ENCODE results near the gene FMN1. TPM values are rescaled to one million over a fixed set of nuclear protein-coding genes. Genes with fewer than 3 reads are reported as not detected.

FMN1 gene
- total RNA-seq, 1 donor from 2014 or later = 4.2 TPM

DNA sequence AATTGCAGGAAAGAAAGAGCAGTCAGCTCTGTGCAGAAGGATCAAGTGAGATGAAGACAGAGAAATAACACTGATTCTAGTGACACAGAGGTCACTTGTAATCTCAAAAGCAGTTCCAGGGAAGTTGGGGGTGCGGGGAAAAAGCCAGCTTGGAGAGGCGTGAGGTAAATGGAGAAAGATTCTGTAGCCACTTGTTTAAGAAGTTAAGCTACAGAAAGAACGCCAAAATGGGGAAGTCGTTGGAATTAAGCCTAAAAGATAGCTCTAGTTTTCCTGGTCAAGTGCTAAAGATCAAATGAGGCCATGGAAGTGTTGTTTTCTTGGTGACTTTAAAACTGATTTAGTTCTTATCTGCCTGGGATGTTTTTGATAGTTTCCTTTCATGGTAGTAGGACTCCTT lies 324.7 kb downstream of the FMN1 start:
- TF ChIP-seq, protein P1, sequence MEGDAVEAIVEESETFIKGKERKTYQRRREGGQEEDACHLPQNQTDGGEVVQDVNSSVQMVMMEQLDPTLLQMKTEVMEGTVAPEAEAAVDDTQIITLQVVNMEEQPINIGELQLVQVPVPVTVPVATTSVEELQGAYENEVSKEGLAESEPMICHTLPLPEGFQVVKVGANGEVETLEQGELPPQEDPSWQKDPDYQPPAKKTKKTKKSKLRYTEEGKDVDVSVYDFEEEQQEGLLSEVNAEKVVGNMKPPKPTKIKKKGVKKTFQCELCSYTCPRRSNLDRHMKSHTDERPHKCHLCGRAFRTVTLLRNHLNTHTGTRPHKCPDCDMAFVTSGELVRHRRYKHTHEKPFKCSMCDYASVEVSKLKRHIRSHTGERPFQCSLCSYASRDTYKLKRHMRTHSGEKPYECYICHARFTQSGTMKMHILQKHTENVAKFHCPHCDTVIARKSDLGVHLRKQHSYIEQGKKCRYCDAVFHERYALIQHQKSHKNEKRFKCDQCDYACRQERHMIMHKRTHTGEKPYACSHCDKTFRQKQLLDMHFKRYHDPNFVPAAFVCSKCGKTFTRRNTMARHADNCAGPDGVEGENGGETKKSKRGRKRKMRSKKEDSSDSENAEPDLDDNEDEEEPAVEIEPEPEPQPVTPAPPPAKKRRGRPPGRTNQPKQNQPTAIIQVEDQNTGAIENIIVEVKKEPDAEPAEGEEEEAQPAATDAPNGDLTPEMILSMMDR (IDR thresholded peaks at IDR 0.05) = no peak
- Mint-ChIP-seq H3K27ac (ENCODE audit: unreplicated experiment) (peak overlapping the region; percentile 93), H3K4me3 (ENCODE audit: unreplicated experiment) (no peak overlapping the region), H3K4me1 (ENCODE audit: unreplicated experiment) (peaks cover 63% of the 10 kb centered on the region), H3K36me3 (ENCODE audit: unreplicated experiment) (no peaks in the 10 kb centered on the region), H3K27me3 (ENCODE audit: unreplicated experiment) (no peaks in the 10 kb centered on the region), H3K9me3 (ENCODE audit: unreplicated experiment) (no peaks in the 10 kb centered on the region)
- DNase-seq (ENCODE audit: extremely low spot score, unreplicated experiment) = no peak

DNA sequence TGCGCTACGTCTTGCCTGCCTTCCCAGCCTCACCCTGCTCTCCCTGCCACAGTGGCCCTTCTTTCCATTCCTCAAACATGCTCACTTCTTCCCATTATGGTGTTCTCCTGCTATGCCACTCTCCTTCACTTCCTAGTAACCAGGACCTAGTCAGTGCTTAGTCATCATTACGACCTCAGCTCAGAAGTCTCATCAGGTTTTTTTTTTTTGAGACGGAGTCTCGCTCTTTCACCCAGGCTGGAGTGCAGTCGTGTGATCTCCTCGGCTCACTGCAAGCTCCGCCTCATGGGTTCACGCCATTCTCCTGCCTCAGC lies 327.2 kb downstream of the FMN1 start:
- Mint-ChIP-seq H3K4me1 (ENCODE audit: unreplicated experiment) (peaks cover 72% of the 10 kb centered on the region), H3K9me3 (ENCODE audit: unreplicated experiment) (no peaks in the 10 kb centered on the region), H3K27ac (ENCODE audit: unreplicated experiment) (peak overlapping the region; percentile 65), H3K36me3 (ENCODE audit: unreplicated experiment) (no peaks in the 10 kb centered on the region), H3K27me3 (ENCODE audit: unreplicated experiment) (no peaks in the 10 kb centered on the region), H3K4me3 (ENCODE audit: unreplicated experiment) (no peak overlapping the region)
- TF ChIP-seq, protein P1 (IDR thresholded peaks at IDR 0.05) = no peak
- DNase-seq (ENCODE audit: extremely low spot score, unreplicated experiment) = no peak

DNA sequence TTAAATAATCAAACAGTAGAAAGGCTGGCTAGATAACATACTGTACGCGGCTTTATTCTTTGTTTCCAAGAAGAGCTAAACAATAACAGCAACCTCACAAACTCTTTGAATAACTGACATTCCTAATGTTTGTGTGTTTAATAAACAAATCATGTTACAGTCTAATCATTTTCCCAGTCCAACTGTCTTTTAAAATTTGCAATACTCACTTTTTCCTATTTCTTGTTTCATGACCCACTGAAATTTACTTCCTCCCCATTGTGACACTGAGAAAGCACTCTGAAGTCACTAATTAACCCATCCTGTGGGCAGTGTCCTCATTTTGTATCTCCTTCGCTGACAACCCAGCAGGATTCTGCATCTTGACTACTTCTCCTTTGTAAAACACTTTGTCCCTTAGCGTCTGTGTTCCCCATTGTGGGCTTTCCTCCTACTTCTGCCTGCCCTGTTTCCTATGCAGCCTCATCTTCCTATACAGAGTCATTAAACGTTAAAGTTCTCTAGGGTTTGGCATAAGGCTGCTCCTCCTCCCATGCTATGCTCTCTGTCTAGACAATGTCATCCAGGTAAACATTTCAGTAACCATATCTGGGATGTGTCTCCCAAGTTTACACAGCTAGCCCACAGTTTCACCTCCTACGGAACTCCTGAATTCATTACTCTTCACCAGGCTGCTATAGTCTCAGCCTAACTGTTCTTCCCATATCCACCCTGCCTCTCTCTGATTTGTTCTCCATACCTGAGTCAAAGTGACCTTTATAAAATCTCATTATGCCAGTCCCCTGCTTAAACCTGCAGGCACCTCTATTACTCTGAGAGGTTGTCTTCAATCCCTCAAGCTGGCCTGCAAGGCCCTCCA lies 327.8 kb downstream of the FMN1 start:
- DNase-seq (ENCODE audit: extremely low spot score, unreplicated experiment) = no peak
- Mint-ChIP-seq H3K4me3 (ENCODE audit: unreplicated experiment) (no peak overlapping the region), H3K36me3 (ENCODE audit: unreplicated experiment) (no peaks in the 10 kb centered on the region), H3K9me3 (ENCODE audit: unreplicated experiment) (no peaks in the 10 kb centered on the region), H3K27me3 (ENCODE audit: unreplicated experiment) (no peaks in the 10 kb centered on the region), H3K27ac (ENCODE audit: unreplicated experiment) (peak overlapping the region; percentile 65), H3K4me1 (ENCODE audit: unreplicated experiment) (peaks cover 77% of the 10 kb centered on the region)
- TF ChIP-seq, protein P1 (IDR thresholded peaks at IDR 0.05) = no peak

DNA sequence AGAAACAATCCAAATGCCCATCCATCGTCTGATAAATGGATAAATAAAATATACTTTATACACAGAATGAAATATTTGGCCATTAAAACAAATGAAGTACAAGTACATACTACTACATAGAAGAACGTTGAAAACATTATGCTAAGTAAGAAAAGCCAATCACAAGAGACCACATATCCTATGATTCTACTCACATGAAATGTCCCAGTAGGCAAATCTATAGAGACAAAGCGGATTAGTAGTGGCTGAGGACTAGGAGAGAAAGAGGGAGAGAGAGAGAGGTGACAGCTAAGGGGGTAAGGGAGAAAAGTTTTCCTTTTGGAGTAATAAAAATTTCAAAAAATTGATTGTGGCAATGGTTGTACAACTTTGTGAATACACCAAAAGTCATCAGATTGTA lies 329.7 kb downstream of the FMN1 start:
- DNase-seq (ENCODE audit: extremely low spot score, unreplicated experiment) = no peak
- TF ChIP-seq, protein P1 (IDR thresholded peaks at IDR 0.05) = no peak
- Mint-ChIP-seq H3K4me3 (ENCODE audit: unreplicated experiment) (no peak overlapping the region), H3K9me3 (ENCODE audit: unreplicated experiment) (no peaks in the 10 kb centered on the region), H3K27me3 (ENCODE audit: unreplicated experiment) (no peaks in the 10 kb centered on the region), H3K36me3 (ENCODE audit: unreplicated experiment) (no peaks in the 10 kb centered on the region), H3K27ac (ENCODE audit: unreplicated experiment) (no peak overlapping the region), H3K4me1 (ENCODE audit: unreplicated experiment) (peaks cover 77% of the 10 kb centered on the region)

DNA sequence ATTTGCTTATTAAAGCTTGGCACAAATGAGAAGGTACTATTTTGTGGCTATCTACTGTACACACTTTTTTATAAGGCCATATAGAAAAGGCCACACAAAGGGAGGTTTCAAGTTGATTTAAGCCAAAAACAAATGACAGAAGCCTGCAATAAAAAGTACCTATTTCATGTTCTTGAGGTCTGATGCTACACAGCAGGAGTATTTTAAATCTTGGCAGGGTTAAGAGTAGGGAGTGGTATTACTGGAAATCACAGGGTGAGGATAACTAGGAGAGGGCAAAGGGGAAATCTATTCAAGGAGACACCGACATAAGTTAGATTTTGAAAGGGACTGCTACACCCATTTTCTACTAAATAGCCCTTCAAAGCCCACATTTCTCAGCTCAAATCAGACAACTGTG lies 330.5 kb downstream of the FMN1 start:
- no peaks in the 10 kb centered on the region for H3K27me3 Mint-ChIP-seq (ENCODE audit: unreplicated experiment)
- DNase-seq (ENCODE audit: extremely low spot score, unreplicated experiment) = no peak
- no peaks in the 10 kb centered on the region for H3K36me3 Mint-ChIP-seq (ENCODE audit: unreplicated experiment)
- H3K9me3 Mint-ChIP-seq (ENCODE audit: unreplicated experiment) = no peaks in the 10 kb centered on the region
- H3K27ac Mint-ChIP-seq (ENCODE audit: unreplicated experiment) = peak overlapping the region; percentile 60
- TF ChIP-seq, protein P1 (IDR thresholded peaks at IDR 0.05) = no peak
- H3K4me3 Mint-ChIP-seq (ENCODE audit: unreplicated experiment) = no peak overlapping the region
- H3K4me1 Mint-ChIP-seq (ENCODE audit: unreplicated experiment) = peaks cover 77% of the 10 kb centered on the region

All from osteocyte (in vitro differentiated cells).